Measurements from ENCODE around the gene RASGRP1. TPM values are rescaled to one million over a fixed set of nuclear protein-coding genes. Genes with fewer than 3 reads are reported as not detected.

The RASGRP1 gene
- total RNA-seq, 2 donors from 2014 or later, result 61.2 to 102 TPM

DNA sequence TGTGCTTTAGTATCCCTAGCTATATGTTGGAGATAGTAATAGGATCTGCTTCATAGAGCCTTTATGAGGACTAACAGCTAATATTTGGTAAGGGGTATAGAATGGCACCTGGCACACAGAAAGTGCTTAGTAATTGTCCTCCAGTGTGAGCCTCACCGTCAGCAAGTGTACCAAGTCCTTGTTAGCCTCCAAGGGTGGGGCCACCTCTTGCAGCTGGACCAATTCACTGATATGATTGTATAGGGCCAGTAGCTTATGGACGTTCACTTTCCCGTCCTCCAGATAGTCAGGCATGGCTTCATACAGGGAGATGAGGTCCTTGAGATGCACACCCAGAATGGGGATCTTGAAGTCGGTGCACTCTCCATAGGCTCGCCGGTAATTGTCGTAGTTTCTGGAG is 57.0 kb downstream of the RASGRP1 start:
- Mint-ChIP-seq H3K27ac (peak overlapping the region; percentile 54 to 70), H3K36me3 (peaks cover 25 to 37% of the 10 kb centered on the region in 2 donors)
- no peak for ATAC-seq

DNA sequence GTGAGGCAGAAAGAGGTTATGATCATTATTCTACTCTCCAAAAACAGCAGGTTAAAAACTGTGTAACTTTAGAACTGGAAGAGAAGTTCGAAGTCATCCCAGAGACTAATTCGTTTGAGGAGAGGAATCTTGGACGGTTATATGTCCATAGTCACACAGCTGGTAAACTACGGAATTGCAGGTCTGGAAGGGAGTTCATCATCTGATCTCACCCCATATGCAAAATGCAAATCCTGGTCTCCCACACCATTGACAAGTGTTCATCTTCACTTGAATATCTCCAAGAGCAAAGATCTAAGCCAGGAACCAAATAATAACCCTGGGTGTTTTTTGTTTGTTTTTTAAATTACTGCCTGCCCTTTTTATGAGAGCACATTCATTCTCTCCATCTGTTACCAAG is 57.6 kb downstream of the RASGRP1 start:
- no peak for DNase-seq (ENCODE audit: low spot score in 2 of 2)
- ATAC-seq, result no peak
- Mint-ChIP-seq H3K36me3 (peaks cover 30 to 43% of the 10 kb centered on the region in 2 donors), H3K9me3 (no peaks in the 10 kb centered on the region), H3K27ac (peak overlapping the region; percentile 54 to 70)

More for the DNA sequence above, 57.0 kb downstream of the RASGRP1 start:
- no peaks in the 10 kb centered on the region for H3K9me3 Mint-ChIP-seq
- no peak for DNase-seq (ENCODE audit: low spot score in 2 of 2)

DNA sequence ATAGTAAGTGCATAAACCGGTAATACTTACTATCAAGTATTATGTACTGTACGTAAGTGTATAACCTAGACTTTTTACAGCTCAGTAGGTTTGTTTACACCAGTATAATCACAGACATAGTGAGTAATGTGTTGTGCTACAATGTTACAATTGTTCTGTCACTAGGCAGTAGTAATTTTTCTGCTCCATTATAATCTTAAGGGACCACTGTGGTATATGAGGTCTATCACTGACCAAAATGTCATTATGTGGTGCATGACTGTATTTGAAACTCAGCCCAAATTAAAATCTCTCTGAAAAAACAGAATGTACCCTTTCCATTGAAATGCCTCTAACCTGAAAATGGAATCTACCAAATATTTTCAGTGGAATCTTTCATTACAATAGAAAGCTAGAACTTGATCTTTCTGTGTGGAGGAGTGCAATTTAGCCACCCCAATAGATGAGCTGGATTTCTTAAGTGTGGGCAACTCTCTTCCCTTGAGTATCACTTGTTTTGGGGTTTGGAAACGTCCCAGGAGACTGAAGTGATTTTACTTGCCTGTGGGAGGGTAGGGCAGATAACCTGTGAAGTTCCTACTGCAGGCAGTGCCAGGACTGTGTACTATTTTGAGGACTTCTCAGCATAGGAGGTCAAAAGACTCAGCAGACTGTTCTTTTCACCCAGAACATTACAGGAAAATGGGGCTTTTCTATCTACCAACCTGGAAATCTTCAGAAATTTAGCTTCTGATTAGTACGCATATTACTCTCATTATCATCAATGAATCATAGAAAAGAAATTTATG is 59.7 kb downstream of the RASGRP1 start:
- DNase-seq (ENCODE audit: low spot score in 2 of 2), result no peak
- peak overlapping the region; percentile 77 to 85 for H3K27ac Mint-ChIP-seq
- ATAC-seq, result peak in 1 of 2 donors; percentile 55
- no peaks in the 10 kb centered on the region for H3K9me3 Mint-ChIP-seq
- peaks cover 36 to 50% of the 10 kb centered on the region in 2 donors for H3K36me3 Mint-ChIP-seq

DNA sequence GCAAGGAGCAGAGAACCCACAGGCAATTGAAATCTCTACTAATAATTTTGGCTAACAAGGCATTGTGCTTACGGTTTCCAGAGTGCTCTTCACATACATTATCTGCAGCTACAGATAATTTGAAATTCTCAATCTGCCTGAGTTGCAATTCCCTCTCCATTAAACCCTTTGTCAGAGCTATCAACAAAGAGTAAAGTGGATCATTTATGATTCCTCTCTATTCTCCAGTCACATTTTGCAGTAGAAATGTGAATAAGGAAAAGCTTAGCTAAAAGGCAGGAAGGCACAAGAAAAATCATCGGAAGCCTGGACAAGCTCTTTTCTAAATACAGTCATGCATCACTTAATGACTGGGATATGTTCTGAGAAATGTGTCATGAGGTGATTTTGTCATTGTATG is 61.1 kb downstream of the RASGRP1 start:
- Mint-ChIP-seq H3K9me3 (no peaks in the 10 kb centered on the region), H3K27ac (peak overlapping the region in 1 of 2 donors; percentile 69), H3K36me3 (peaks cover 49 to 64% of the 10 kb centered on the region in 2 donors)
- ATAC-seq (no peak), DNase-seq (ENCODE audit: low spot score in 2 of 2) (no peak)

- H3K9me3 Mint-ChIP-seq, result no peaks in the 10 kb centered on the region
- ATAC-seq (peak in 1 of 2 donors; percentile 40), DNase-seq (ENCODE audit: low spot score in 2 of 2) (no peak)
- peaks cover 39 to 53% of the 10 kb centered on the region in 2 donors for H3K36me3 Mint-ChIP-seq
- peak overlapping the region; percentile 84 to 93 for H3K27ac Mint-ChIP-seq
Measured at GRCh38 chr15:38499651-38500050, 65.0 kb downstream of the RASGRP1 start.

DNA sequence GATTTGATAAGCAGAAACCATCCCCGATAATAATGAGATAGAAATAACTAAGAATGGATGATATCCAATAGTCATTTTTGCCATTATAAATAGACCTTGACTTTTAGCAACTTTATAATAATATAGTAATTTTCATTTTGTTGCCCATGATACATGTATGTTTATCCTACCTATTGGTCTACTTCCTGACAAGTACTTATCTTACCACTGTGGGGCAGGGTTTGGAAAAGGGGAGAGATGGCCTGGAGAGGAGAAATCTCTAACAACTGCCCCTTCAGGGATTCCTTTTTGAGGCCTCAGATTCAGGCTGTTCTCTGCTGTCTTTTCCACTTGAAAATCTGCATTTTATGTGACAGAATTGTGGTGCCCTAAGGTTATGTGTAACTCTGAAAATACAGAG is 68.5 kb downstream of the RASGRP1 start:
- ATAC-seq, result no peak
- no peak for DNase-seq (ENCODE audit: low spot score in 2 of 2)
- Mint-ChIP-seq H3K36me3 (peaks cover 27 to 41% of the 10 kb centered on the region in 2 donors), H3K9me3 (no peaks in the 10 kb centered on the region), H3K27ac (peak overlapping the region in 1 of 2 donors; percentile 81)

GRCh38 chr15:38490242-38490922 is 74.2 kb downstream of the RASGRP1 start:
- peaks cover 6 to 30% of the 10 kb centered on the region in 2 donors for H3K36me3 Mint-ChIP-seq
- DNase-seq (ENCODE audit: low spot score in 2 of 2) (no peak), ATAC-seq (peak in 1 of 2 donors; percentile 39)
- no peaks in the 10 kb centered on the region for H3K9me3 Mint-ChIP-seq
- H3K27ac Mint-ChIP-seq, result peak overlapping the region; percentile 22 to 25

- Mint-ChIP-seq H3K36me3 (peaks cover 0 to 22% of the 10 kb centered on the region in 2 donors), H3K27ac (peak overlapping the region; percentile 70 to 90), H3K9me3 (no peaks in the 10 kb centered on the region)
- DNase-seq (ENCODE audit: low spot score in 2 of 2) (no peak), ATAC-seq (no peak)
Measured at GRCh38 chr15:38487378-38487777, 77.2 kb downstream of the RASGRP1 start.

DNA sequence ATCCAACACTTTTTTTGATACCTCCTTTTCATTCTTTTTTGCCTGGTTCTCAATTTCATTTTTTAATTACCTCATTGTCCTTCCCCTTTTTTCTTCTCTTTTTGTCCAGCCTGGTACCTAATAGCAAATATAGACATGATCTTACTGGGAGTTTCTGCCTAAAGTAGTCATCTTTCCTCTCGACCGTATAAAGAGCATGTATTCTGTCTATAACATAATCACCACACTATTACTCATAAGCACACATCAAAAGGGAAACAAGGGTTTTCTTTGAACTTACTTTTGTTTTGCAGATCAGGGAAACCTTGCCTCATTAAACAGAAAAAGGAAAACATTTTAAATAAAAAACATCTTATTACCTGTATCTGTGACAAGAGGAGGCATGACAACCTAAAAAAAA is 77.7 kb downstream of the RASGRP1 start:
- Mint-ChIP-seq H3K36me3 (peaks cover 0 to 27% of the 10 kb centered on the region in 2 donors), H3K27ac (peak overlapping the region; percentile 70 to 90), H3K9me3 (no peaks in the 10 kb centered on the region)
- no peak for DNase-seq (ENCODE audit: low spot score in 2 of 2)
- peak; percentile 91 to 97 for ATAC-seq

- no peak for ATAC-seq
- Mint-ChIP-seq H3K27ac (peak overlapping the region in 1 of 2 donors; percentile 33), H3K36me3 (peaks cover 4 to 30% of the 10 kb centered on the region in 2 donors)
Measured at GRCh38 chr15:38482572-38482971, 82.0 kb downstream of the RASGRP1 start.

DNA sequence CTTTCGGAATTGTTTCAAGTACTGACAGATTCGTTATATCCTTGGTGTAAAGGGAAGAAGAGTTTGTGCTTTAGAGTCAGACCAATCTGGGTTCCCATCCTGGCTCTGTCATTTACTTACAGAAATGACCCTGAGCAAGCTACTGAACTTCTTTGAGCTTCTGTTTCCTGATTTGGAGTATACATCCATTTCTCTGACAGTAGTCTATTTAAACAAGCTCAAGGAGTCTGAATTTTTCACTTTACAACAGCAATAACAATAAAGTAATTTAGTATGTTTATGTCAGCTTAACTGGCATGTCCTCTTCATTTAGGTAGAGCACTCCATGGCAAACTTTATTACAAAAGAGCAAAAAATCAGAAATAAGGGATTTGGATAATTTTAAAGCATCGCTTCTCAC is 82.9 kb downstream of the RASGRP1 start:
- Mint-ChIP-seq H3K36me3 (peaks cover 4 to 23% of the 10 kb centered on the region in 2 donors), H3K27ac (peak overlapping the region in 1 of 2 donors; percentile 57)
- DNase-seq (ENCODE audit: low spot score in 2 of 2), result no peak

More at GRCh38 chr15:38482572-38482971, 82.0 kb downstream of the RASGRP1 start:
- no peak for DNase-seq (ENCODE audit: low spot score in 2 of 2)
- no peaks in the 10 kb centered on the region for H3K9me3 Mint-ChIP-seq

DNA sequence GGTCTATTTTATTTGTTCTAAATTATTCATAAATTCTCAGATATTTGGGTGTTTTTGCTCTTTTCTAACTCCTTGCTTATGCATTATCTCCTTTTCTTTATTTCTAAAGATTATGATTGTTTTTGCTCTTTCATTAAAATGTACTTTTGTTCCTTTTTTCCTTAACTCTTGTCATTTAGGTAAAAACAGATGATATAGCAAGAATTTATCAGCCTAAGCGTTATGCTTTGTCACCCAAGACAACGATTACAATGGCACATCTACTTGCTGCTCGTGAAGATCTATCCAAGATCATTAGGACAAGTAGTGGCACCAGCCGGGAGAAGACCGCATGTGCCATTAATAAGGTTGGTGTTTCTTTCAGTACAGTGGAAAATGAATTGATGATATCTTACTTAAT is 83.5 kb downstream of the RASGRP1 start:
- H3K9me3 Mint-ChIP-seq, result no peaks in the 10 kb centered on the region
- ATAC-seq (no peak), DNase-seq (ENCODE audit: low spot score in 2 of 2) (no peak)
- peak overlapping the region; percentile 33 to 57 for H3K27ac Mint-ChIP-seq
- peaks cover 4 to 20% of the 10 kb centered on the region in 2 donors for H3K36me3 Mint-ChIP-seq

More for the DNA sequence above, 82.9 kb downstream of the RASGRP1 start:
- H3K9me3 Mint-ChIP-seq, result no peaks in the 10 kb centered on the region
- no peak for ATAC-seq

- H3K27ac Mint-ChIP-seq, result no peak overlapping the region
- ATAC-seq (no peak), DNase-seq (ENCODE audit: low spot score in 2 of 2) (no peak)
- H3K9me3 Mint-ChIP-seq, result no peaks in the 10 kb centered on the region
- H3K36me3 Mint-ChIP-seq, result peaks cover 6 to 23% of the 10 kb centered on the region in 2 donors
Measured at GRCh38 chr15:38479756-38480155, 84.9 kb downstream of the RASGRP1 start.

GRCh38 chr15:38479266-38479665 is 85.3 kb downstream of the RASGRP1 start:
- H3K27ac Mint-ChIP-seq, result no peak overlapping the region

DNA sequence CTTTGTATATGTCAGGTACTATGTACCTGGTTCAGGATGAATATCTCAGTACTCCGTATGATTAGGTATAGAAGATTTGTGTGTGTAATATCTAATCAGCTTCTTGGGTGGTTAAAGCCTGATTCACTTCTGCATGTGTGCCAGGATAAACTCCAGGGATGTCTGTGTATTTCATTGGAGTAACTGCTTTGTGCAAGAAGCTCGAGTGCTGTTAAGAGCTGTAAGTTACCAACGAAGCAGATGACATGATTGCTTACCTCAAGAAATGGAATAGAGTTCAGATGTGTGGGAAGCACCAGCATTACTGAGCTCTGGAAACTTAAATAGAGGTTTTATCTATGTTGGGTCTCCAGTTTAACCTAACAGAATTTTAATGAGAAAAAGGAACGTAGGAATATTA is 87.0 kb downstream of the RASGRP1 start:
- ATAC-seq, result no peak
- Mint-ChIP-seq H3K36me3 (peaks cover 12 to 30% of the 10 kb centered on the region in 2 donors), H3K27ac (no peak overlapping the region), H3K9me3 (no peaks in the 10 kb centered on the region)
- DNase-seq (ENCODE audit: low spot score in 2 of 2), result no peak

More at GRCh38 chr15:38479266-38479665, 85.3 kb downstream of the RASGRP1 start:
- Mint-ChIP-seq H3K9me3 (no peaks in the 10 kb centered on the region), H3K36me3 (peaks cover 11 to 27% of the 10 kb centered on the region in 2 donors)
- ATAC-seq (no peak), DNase-seq (ENCODE audit: low spot score in 2 of 2) (no peak)

DNA sequence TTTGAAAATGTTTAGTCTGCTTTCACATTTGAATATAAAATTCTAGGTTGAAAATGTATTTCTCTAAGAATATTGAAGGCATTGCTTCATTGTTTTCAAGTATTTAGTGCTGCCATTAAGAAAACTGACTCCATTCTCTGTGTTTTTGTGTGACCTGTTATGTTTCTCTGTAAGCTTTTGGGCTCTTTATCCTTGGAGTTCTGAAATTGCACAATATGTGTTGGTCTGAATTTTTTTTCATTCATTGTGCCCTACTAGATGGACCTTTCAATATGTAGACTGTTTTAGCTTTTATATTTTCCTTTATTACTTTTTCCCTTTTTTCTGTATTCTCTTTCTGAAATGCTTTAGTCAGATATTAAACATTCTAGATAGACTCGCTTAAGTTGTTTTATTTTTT is 88.5 kb downstream of the RASGRP1 start:
- ATAC-seq (no peak), DNase-seq (ENCODE audit: low spot score in 2 of 2) (no peak)
- H3K27ac Mint-ChIP-seq, result no peak overlapping the region
- peaks cover 10 to 16% of the 10 kb centered on the region in 2 donors for H3K36me3 Mint-ChIP-seq
- no peaks in the 10 kb centered on the region for H3K9me3 Mint-ChIP-seq

- Mint-ChIP-seq H3K9me3 (no peaks in the 10 kb centered on the region), H3K36me3 (peaks cover 8 to 15% of the 10 kb centered on the region in 2 donors), H3K27ac (no peak overlapping the region)
- DNase-seq (ENCODE audit: low spot score in 2 of 2) (no peak), ATAC-seq (no peak)
Measured at GRCh38 chr15:38475361-38475760, 89.3 kb downstream of the RASGRP1 start.
